ENCODE data around the gene ICA1.

- TF ChIP-seq EZH2phosphoT487 (IDR thresholded peaks at IDR 0.05; ENCODE audit: low read length) (no peak), CTCF (IDR thresholded peaks at IDR 0.05; ENCODE audit: low read length) (no peak)
Measured at GRCh38 chr7:8179486-8179885, 82.5 kb downstream of the ICA1 start.
